ENCODE data around the gene PCDHB11.
"Not testable (repeated sequence)": the region's sequence is repeated elsewhere in the genome, so short reads cannot be mapped to it uniquely, and the experiment has no call there.

The PCDHB11 gene

DNA sequence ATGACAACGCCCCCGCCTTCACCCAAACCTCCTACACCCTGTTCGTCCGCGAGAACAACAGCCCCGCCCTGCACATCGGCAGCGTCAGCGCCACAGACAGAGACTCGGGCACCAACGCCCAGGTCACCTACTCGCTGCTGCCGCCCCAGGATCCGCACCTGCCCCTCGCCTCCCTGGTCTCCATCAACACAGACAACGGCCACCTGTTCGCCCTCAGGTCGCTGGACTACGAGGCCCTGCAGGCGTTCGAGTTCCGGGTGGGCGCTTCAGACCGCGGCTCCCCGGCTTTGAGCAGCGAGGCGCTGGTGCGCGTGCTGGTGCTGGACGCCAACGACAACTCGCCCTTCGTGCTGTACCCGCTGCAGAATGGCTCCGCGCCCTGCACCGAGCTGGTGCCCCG is 20.1 kb upstream of the PCDHB11 start:
- not testable (repeated sequence) for H3K9me3 Mint-ChIP-seq (ENCODE audit: low read depth); H3K27ac Mint-ChIP-seq; H3K36me3 Mint-ChIP-seq; H3K4me3 Mint-ChIP-seq; H3K4me1 Mint-ChIP-seq (ENCODE audit: low read depth)
- H3K27me3 Mint-ChIP-seq = peaks cover 24% of the 10 kb centered on the region

DNA sequence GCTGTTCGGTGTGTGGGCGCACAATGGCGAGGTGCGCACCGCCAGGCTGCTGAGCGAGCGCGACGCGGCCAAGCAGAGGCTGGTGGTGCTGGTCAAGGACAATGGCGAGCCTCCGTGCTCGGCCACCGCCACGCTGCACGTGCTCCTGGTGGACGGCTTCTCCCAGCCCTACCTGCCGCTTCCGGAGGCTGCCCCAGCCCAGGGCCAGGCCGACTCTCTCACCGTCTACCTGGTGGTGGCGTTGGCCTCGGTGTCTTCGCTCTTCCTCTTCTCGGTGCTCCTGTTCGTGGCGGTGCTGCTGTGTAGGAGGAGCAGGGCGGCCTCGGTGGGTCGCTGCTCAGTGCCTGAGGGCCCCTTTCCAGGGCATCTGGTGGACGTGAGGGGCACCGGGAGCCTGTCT is 19.6 kb upstream of the PCDHB11 start:
- Mint-ChIP-seq H3K36me3 (peaks cover 10% of the 10 kb centered on the region), H3K27me3 (peaks cover 28% of the 10 kb centered on the region)
- not testable (repeated sequence) for H3K27ac Mint-ChIP-seq; H3K4me3 Mint-ChIP-seq; H3K9me3 Mint-ChIP-seq (ENCODE audit: low read depth); H3K4me1 Mint-ChIP-seq (ENCODE audit: low read depth)

DNA sequence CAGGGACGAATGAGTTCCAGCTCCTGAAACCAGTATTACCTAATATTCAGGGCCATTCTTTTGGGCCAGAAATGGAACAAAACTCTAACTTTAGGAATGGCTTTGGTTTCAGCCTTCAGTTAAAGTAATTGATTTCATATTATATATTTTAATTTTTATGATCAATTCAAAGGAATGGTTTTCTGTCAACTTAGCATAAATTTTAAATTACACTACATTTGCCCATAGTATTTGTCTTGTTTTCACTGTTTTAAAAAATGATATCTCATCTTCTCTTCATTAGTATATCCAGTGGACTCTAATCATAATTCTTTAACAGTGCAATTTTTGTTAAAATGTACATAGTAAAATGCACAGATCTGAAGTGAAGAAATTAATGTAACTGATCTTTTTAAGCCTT is 19.1 kb upstream of the PCDHB11 start:
- Mint-ChIP-seq H3K9me3 (ENCODE audit: low read depth) (peaks cover 7% of the 10 kb centered on the region), H3K27me3 (peaks cover 30% of the 10 kb centered on the region)

DNA sequence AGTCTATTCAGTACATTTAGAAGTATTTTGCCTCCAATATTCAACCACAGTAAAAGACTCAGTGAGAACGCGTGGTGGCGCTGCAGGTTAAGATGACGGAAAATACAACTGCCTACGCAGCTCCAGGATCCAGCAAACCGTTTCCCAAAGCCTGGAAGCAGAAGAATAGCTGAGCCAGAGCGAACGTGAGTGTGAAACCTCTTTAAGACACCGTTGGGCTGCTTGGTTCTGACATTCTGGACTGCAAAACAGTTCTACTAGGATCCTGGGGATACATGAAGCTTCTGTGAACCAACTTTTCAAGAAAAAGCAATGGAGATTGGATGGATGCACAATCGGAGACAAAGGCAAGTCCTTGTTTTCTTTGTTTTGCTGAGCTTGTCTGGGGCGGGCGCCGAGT is 17.2 kb upstream of the PCDHB11 start, which contains the start of gene PCDHB16:
TSS of gene PCDHB16 (plus strand) at position 140 of the 400 bp plus-strand sequence. CDS start at position 313, 173 bp downstream.
- Mint-ChIP-seq H3K9me3 (ENCODE audit: low read depth) (peaks cover 7% of the 10 kb centered on the region), H3K36me3 (peaks cover 9% of the 10 kb centered on the region), H3K27ac (no peak within 1 kb of the TSS), H3K4me3 (no peak within 1 kb of the TSS), H3K4me1 (ENCODE audit: low read depth) (peaks cover 5% of the 10 kb centered on the region), H3K27me3 (peaks cover 40% of the 10 kb centered on the region)

More for the DNA sequence above, 19.1 kb upstream of the PCDHB11 start:
- no peak overlapping the region for H3K4me3 Mint-ChIP-seq
- peaks cover 2% of the 10 kb centered on the region for H3K4me1 Mint-ChIP-seq (ENCODE audit: low read depth)
- no peak overlapping the region for H3K27ac Mint-ChIP-seq
- H3K36me3 Mint-ChIP-seq = peaks cover 9% of the 10 kb centered on the region

DNA sequence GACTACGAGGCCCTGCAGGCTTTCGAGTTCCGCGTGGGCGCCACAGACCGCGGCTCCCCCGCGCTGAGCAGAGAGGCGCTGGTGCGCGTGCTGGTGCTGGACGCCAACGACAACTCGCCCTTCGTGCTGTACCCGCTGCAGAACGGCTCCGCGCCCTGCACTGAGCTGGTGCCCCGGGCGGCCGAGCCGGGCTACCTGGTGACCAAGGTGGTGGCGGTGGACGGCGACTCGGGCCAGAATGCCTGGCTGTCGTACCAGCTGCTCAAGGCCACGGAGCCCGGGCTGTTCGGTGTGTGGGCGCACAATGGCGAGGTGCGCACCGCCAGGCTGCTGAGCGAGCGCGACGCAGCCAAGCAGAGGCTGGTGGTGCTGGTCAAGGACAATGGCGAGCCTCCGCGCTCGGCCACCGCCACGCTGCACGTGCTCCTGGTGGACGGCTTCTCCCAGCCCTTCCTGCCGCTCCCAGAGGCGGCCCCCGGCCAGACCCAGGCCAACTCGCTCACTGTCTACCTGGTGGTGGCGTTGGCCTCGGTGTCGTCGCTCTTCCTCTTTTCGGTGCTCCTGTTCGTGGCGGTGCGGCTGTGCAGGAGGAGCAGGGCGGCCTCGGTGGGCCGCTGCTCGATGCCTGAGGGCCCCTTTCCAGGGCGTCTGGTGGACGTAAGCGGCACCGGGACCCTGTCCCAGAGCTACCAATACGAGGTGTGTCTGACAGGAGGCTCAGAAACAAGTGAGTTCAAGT is 15.1 kb upstream of the PCDHB11 start:
- not testable (repeated sequence) for H3K4me1 Mint-ChIP-seq (ENCODE audit: low read depth); H3K9me3 Mint-ChIP-seq (ENCODE audit: low read depth); H3K4me3 Mint-ChIP-seq; H3K27ac Mint-ChIP-seq
- Mint-ChIP-seq H3K27me3 (peaks cover 51% of the 10 kb centered on the region), H3K36me3 (peaks cover 14% of the 10 kb centered on the region)

DNA sequence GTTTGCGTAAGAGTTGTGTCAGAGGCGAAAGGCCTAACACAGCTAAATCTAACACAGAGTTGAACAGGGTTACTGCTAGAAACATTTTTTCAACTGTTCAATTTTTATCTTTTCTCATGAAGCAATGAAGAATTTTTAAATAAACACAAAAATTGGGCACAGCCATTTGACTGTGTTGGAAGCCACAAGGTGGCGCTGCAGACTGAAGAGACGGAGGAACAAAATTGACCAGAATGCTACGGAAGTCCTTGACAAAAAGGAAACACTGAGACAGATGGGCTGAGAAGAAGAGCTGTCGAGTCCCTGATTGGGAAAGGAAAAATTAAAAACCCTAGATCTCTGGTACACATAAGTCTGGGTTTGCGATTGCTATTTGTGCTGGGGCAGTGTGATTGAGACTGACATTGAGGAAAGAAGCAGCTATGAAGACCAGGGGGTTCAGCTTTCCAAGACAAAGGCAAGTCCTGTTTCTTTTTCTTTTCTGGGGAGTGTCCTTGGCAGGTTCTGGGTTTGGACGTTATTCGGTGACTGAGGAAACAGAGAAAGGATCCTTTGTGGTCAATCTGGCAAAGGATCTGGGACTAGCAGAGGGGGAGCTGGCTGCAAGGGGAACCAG is 12.4 kb upstream of the PCDHB11 start, which contains the start of gene PCDHB9:
TSS of gene PCDHB9 (plus strand) at position 265 of the 616 bp plus-strand sequence. CDS start at position 423, 158 bp downstream.
- Mint-ChIP-seq H3K9me3 (ENCODE audit: low read depth) (peaks cover 16% of the 10 kb centered on the region), H3K27me3 (peaks cover 54% of the 10 kb centered on the region)

DNA sequence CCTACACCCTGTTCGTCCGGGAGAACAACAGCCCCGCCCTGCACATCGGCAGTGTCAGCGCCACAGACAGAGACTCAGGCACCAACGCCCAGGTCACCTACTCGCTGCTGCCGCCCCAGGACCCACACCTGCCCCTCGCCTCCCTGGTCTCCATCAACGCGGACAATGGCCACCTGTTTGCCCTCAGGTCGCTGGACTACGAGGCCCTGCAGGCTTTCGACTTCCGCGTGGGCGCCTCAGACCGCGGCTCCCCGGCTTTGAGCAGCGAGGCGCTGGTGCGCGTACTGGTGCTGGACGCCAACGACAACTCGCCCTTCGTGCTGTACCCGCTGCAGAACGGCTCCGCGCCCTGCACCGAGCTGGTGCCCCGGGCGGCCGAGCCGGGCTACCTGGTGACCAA is 10.7 kb upstream of the PCDHB11 start:
- H3K27ac Mint-ChIP-seq; H3K4me3 Mint-ChIP-seq; H3K4me1 Mint-ChIP-seq (ENCODE audit: low read depth): not testable (repeated sequence)
- Mint-ChIP-seq H3K9me3 (ENCODE audit: low read depth) (peaks cover 14% of the 10 kb centered on the region), H3K27me3 (peaks cover 47% of the 10 kb centered on the region), H3K36me3 (peaks cover 16% of the 10 kb centered on the region)

More for the DNA sequence above, 12.4 kb upstream of the PCDHB11 start, which contains the start of gene PCDHB9:
- H3K36me3 Mint-ChIP-seq = peaks cover 18% of the 10 kb centered on the region
- peaks cover 4% of the 10 kb centered on the region for H3K4me1 Mint-ChIP-seq (ENCODE audit: low read depth)
- no peak within 1 kb of the TSS for H3K27ac Mint-ChIP-seq
- peak within 1 kb of the TSS; percentile 1 for H3K4me3 Mint-ChIP-seq

DNA sequence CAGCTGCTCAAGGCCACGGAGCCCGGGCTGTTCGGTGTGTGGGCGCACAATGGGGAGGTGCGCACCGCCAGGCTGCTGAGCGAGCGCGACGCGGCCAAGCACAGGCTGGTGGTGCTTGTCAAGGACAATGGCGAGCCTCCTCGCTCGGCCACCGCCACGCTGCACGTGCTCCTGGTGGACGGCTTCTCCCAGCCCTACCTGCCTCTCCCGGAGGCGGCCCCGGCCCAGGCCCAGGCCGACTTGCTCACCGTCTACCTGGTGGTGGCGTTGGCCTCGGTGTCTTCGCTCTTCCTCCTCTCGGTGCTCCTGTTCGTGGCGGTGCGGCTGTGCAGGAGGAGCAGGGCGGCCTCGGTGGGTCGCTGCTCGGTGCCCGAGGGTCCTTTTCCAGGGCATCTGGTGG is 10.3 kb upstream of the PCDHB11 start:
- not testable (repeated sequence) for H3K4me1 Mint-ChIP-seq (ENCODE audit: low read depth); H3K27ac Mint-ChIP-seq; H3K4me3 Mint-ChIP-seq
- peaks cover 14% of the 10 kb centered on the region for H3K9me3 Mint-ChIP-seq (ENCODE audit: low read depth)
- peaks cover 46% of the 10 kb centered on the region for H3K27me3 Mint-ChIP-seq
- peaks cover 16% of the 10 kb centered on the region for H3K36me3 Mint-ChIP-seq

DNA sequence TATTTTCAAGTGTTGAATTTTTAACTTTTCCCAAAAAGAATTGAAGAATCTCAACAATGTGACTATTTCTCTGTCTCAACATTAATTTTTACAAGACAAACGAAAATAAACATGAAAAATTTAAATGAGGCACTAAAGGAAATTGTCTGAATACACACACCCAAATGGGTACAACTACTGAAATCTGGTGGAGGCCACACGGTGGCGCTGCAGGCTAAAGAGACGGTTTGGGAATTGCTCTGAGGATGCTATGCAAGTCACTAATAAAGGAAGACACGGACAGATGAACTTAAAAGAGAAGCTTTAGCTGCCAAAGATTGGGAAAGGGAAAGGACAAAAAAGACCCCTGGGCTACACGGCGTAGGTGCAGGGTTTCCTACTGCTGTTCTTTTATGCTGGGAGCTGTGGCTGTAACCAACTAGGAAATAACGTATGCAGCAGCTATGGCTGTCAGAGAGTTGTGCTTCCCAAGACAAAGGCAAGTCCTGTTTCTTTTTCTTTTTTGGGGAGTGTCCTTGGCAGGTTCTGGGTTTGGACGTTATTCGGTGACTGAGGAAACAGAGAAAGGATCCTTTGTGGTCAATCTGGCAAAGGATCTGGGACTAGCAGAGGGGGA is 7.2 kb upstream of the PCDHB11 start, which contains the start of gene PCDHB10:
TSS of gene PCDHB10 (plus strand) at position 244 of the 616 bp plus-strand sequence. CDS start at position 444, 200 bp downstream.
- peaks cover 16% of the 10 kb centered on the region for H3K36me3 Mint-ChIP-seq
- H3K27me3 Mint-ChIP-seq = peaks cover 33% of the 10 kb centered on the region
- peaks cover 28% of the 10 kb centered on the region for H3K9me3 Mint-ChIP-seq (ENCODE audit: low read depth)
- no peak within 1 kb of the TSS for H3K4me3 Mint-ChIP-seq
- H3K27ac Mint-ChIP-seq = no peak within 1 kb of the TSS
- no peaks in the 10 kb centered on the region for H3K4me1 Mint-ChIP-seq (ENCODE audit: low read depth)

DNA sequence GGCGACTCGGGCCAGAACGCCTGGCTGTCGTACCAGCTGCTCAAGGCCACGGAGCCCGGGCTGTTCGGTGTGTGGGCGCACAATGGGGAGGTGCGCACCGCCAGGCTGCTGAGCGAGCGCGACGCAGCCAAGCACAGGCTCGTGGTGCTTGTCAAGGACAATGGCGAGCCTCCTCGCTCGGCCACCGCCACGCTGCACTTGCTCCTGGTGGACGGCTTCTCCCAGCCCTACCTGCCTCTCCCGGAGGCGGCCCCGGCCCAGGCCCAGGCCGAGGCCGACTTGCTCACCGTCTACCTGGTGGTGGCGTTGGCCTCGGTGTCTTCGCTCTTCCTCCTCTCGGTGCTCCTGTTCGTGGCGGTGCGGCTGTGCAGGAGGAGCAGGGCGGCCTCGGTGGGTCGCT is 5.1 kb upstream of the PCDHB11 start:
- H3K4me1 Mint-ChIP-seq (ENCODE audit: low read depth); H3K4me3 Mint-ChIP-seq; H3K27ac Mint-ChIP-seq: not testable (repeated sequence)
- peaks cover 14% of the 10 kb centered on the region for H3K36me3 Mint-ChIP-seq
- H3K27me3 Mint-ChIP-seq = peaks cover 33% of the 10 kb centered on the region
- H3K9me3 Mint-ChIP-seq (ENCODE audit: low read depth) = peaks cover 40% of the 10 kb centered on the region

DNA sequence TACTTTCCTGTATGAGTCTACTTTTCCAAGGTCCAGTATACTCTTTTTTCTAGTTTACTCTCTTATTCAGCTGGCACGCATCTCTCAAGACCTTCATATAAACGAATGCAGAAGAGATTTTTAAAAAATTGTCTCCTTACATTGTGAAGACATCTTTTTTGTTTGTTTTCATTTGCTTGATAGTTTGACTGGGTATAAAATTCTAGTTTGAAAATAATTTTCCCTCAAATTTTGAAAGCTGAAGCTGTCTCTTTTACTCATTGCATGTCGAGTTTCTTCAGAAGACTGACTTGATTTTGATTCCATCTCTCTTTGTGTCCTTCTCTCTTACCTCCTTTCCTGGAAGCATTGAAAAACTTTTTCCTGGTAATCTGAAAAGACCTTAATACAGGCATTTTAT is 3.1 kb upstream of the PCDHB11 start:
- no peaks in the 10 kb centered on the region for H3K4me1 Mint-ChIP-seq (ENCODE audit: low read depth)
- peaks cover 44% of the 10 kb centered on the region for H3K27me3 Mint-ChIP-seq
- peaks cover 15% of the 10 kb centered on the region for H3K36me3 Mint-ChIP-seq
- peaks cover 42% of the 10 kb centered on the region for H3K9me3 Mint-ChIP-seq (ENCODE audit: low read depth)
- no peak overlapping the region for H3K4me3 Mint-ChIP-seq
- no peak overlapping the region for H3K27ac Mint-ChIP-seq

DNA sequence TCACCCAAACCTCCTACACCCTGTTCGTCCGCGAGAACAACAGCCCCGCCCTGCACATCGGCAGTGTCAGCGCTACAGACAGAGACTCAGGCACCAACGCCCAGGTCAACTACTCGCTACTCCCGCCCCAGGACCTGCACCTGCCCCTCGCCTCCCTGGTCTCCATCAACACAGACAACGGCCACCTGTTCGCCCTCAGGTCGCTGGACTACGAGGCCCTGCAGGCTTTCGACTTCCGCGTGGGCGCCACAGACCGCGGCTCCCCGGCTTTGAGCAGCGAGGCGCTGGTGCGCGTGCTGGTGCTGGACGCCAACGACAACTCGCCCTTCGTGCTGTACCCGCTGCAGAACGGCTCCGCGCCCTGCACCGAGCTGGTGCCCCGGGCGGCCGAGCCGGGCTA is 1.7 kb downstream of the PCDHB11 start:
- not testable (repeated sequence) for H3K36me3 Mint-ChIP-seq; H3K27ac Mint-ChIP-seq; H3K4me1 Mint-ChIP-seq (ENCODE audit: low read depth); H3K4me3 Mint-ChIP-seq
- Mint-ChIP-seq H3K9me3 (ENCODE audit: low read depth) (peaks cover 26% of the 10 kb centered on the region), H3K27me3 (peaks cover 31% of the 10 kb centered on the region)

DNA sequence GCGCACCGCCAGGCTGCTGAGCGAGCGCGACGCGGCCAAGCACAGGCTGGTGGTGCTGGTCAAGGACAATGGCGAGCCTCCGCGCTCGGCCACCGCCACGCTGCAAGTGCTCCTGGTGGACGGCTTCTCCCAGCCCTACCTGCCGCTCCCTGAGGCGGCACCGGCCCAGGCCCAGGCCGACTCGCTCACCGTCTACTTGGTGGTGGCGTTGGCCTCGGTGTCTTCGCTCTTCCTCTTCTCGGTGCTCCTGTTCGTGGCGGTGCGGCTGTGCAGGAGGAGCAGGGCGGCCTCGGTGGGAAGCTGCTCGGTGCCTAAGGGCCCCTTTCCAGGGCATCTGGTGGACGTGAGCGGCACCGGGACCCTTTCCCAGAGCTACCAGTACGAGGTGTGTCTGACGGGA is 2.2 kb downstream of the PCDHB11 start:
- H3K27me3 Mint-ChIP-seq = peaks cover 35% of the 10 kb centered on the region
- H3K36me3 Mint-ChIP-seq, H3K27ac Mint-ChIP-seq: not testable (repeated sequence)

DNA sequence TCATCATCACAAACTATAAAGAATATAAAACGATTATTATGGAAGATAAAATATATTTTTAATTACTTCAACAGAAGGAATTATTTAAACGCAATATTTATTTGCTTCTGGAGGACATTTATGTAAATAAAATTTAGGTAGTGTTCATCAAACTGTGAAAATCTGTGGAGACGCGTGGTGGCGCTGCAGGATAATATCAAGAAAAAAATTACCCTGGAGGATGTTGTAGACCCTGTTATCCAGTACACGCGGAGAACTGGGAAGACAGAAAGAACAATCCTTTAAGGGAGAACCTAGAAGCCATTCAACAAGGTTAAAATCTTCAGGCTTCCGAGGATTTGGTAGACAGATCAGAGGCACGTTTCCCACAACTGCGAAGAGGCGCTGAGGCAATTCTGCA is 9.1 kb downstream of the PCDHB11 start, which contains the start of gene PCDHB12:
TSS of gene PCDHB12 (plus strand) at position 242 of the 400 bp plus-strand sequence. CDS start 189 bp downstream, outside the sequence.
- Mint-ChIP-seq H3K4me1 (ENCODE audit: low read depth) (no peaks in the 10 kb centered on the region), H3K27ac (no peak within 1 kb of the TSS), H3K4me3 (no peak within 1 kb of the TSS), H3K9me3 (ENCODE audit: low read depth) (no peaks in the 10 kb centered on the region), H3K36me3 (peaks cover 2% of the 10 kb centered on the region), H3K27me3 (peaks cover 44% of the 10 kb centered on the region)

More for the DNA sequence above, 2.2 kb downstream of the PCDHB11 start:
- H3K4me1 Mint-ChIP-seq (ENCODE audit: low read depth); H3K4me3 Mint-ChIP-seq: not testable (repeated sequence)
- H3K9me3 Mint-ChIP-seq (ENCODE audit: low read depth) = peaks cover 21% of the 10 kb centered on the region

DNA sequence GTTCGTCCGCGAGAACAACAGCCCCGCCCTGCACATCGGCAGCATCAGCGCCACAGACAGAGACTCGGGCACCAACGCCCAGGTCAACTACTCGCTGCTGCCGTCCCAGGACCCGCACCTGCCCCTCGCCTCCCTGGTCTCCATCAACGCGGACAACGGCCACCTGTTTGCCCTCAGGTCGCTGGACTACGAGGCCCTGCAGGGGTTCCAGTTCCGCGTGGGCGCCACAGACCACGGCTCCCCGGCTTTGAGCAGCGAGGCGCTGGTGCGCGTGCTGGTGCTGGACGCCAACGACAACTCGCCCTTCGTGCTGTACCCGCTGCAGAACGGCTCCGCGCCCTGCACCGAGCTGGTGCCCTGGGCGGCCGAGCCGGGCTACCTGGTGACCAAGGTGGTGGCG is 10.9 kb downstream of the PCDHB11 start:
- not testable (repeated sequence) for H3K27ac Mint-ChIP-seq; H3K36me3 Mint-ChIP-seq; H3K4me3 Mint-ChIP-seq; H3K4me1 Mint-ChIP-seq (ENCODE audit: low read depth); H3K9me3 Mint-ChIP-seq (ENCODE audit: low read depth)
- peaks cover 56% of the 10 kb centered on the region for H3K27me3 Mint-ChIP-seq

Measured in activated naive CD8-positive, alpha-beta T cell (primary cell).